ENCODE measurements around the gene SLC8A1.

The SLC8A1 gene

DNA sequence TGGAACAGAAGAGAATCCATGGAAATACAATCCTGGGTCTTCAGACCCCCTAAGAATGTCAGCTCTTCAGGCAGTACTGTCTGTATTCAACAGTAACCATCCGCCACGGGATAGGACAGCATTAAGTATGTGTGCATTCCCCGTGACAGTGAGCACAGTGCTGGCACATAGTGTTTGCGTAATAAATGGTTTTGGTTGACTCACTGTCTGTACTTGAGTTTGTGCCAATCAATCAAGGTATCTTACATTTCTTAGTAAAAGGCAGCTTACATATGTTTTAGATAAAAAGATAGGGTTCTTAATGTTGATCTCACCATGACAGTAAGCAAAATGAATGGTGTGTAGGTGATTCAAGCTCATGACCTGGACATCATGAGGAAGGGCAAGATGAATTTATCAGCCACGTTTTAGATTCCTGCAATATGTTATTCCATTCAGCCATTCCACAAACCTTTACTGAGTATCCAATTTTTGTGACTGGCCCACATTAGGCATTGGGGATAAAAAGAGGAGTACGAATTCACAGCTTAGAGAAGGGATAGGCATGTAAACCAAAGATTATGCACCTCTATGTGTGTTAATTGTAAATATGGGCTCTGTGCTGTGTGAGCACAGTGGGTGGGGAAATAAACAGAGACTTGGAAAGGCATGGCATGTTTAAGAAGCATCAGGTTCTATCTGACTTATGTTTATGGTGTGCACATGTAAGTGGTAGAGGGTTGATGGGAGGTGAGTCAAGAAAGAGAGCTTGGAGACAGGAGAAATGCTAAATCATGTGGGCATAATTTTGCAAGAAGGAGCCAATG lies 258.8 kb downstream of the SLC8A1 start:
- DNase-seq (ENCODE audit: low spot score) = no peak
- Histone ChIP-seq H3K4me3 (no peak overlapping the region), H3K27ac (no peak overlapping the region)
- TF ChIP-seq, protein P1, sequence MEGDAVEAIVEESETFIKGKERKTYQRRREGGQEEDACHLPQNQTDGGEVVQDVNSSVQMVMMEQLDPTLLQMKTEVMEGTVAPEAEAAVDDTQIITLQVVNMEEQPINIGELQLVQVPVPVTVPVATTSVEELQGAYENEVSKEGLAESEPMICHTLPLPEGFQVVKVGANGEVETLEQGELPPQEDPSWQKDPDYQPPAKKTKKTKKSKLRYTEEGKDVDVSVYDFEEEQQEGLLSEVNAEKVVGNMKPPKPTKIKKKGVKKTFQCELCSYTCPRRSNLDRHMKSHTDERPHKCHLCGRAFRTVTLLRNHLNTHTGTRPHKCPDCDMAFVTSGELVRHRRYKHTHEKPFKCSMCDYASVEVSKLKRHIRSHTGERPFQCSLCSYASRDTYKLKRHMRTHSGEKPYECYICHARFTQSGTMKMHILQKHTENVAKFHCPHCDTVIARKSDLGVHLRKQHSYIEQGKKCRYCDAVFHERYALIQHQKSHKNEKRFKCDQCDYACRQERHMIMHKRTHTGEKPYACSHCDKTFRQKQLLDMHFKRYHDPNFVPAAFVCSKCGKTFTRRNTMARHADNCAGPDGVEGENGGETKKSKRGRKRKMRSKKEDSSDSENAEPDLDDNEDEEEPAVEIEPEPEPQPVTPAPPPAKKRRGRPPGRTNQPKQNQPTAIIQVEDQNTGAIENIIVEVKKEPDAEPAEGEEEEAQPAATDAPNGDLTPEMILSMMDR (IDR thresholded peaks at IDR 0.05) = no peak

GRCh38 chr2:40190457-40190856 lies 261.4 kb downstream of the SLC8A1 start:
- no peak overlapping the region for H3K4me3 ChIP-seq
- TF ChIP-seq, protein P1 (IDR thresholded peaks at IDR 0.05) = no peak
- H3K27ac ChIP-seq = no peak overlapping the region
- no peak for DNase-seq (ENCODE audit: low spot score)

DNA sequence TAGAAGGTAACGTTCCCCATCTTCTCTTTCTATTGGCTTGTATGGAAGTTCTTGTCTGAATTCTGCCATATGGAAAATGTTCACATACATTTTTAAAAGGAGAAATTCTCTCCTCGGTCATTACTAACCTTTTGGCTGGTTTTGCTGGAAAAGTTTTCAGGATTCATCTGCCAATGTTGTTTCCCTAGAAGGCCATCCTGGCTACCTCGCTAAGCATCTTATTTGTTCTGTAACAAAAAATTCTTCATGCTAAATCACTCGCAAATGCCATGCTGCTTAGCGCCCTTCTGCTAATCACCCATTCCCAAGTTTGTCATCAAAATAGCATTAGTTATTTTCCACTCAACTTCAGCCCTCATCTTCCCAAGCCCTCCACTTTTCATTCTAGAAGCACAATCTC lies 262.0 kb downstream of the SLC8A1 start:
- no peak overlapping the region for H3K4me3 ChIP-seq
- no peak overlapping the region for H3K27ac ChIP-seq
- TF ChIP-seq, protein P1 (IDR thresholded peaks at IDR 0.05) = no peak
- no peak for DNase-seq (ENCODE audit: low spot score)

GRCh38 chr2:40187054-40187453 lies 264.8 kb downstream of the SLC8A1 start:
- H3K27ac ChIP-seq = no peak overlapping the region
- TF ChIP-seq, protein P1 (IDR thresholded peaks at IDR 0.05) = no peak
- H3K4me3 ChIP-seq = no peak overlapping the region
- DNase-seq (ENCODE audit: low spot score) = no peak

- TF ChIP-seq, protein P1 (IDR thresholded peaks at IDR 0.05) = no peak
- Histone ChIP-seq H3K27ac (no peak overlapping the region), H3K4me3 (no peak overlapping the region)
- DNase-seq (ENCODE audit: low spot score) = no peak
Observed at GRCh38 chr2:40184551-40184950, 267.3 kb downstream of the SLC8A1 start.

GRCh38 chr2:40181855-40182254 lies 270.0 kb downstream of the SLC8A1 start:
- H3K4me3 ChIP-seq = no peak overlapping the region
- no peak for DNase-seq (ENCODE audit: low spot score)
- TF ChIP-seq, protein P1 (IDR thresholded peaks at IDR 0.05) = no peak
- H3K27ac ChIP-seq = no peak overlapping the region

- DNase-seq (ENCODE audit: low spot score) = no peak
- Histone ChIP-seq H3K27ac (no peak overlapping the region), H3K4me3 (no peak overlapping the region)
- TF ChIP-seq, protein P1 (IDR thresholded peaks at IDR 0.05) = no peak
Observed at GRCh38 chr2:40179801-40180200, 272.1 kb downstream of the SLC8A1 start.

Data from coronary artery (tissue), 2 donors.